ENCODE results near the gene SHC4. TPM values are rescaled to one million over a fixed set of nuclear protein-coding genes. Genes with fewer than 3 reads are reported as not detected.

SHC4 gene
- total RNA-seq, 1 donor: 0.72 TPM

DNA sequence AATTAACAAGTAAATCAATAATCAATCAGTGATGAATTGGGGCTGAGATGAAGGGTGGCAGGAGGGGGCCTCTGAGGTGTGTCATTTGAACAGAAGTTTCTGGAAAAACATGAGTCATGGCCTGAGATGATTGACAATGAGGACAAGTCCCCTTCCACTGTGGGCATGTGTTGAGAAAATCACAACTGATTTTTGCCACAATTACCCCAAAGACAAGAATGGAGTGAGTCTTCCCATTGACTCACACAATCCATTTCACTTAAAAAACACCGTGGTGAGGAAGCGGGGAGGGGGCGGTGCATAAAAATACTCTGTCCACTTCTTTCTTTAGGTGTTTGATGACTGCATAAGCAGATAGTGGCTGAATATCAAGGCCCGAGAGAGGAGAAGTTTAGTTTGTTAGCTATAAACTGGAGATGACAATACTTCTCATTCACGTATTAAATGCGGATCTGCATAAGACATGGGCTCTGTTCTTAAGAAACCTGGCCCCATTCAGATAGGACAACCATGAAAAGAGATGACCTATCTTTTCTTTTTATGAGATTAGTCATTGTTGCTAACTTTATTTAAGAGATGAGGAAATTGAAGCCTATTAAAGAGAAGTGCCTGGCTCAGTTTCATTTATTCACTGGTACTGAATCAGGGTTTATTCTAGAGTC is 34.7 kb downstream of the SHC4 start:
- H2AFZ ChIP-seq (ENCODE audit: low read length): peak overlapping the region; percentile 70
- no peaks in the 10 kb centered on the region for H4K20me1 ChIP-seq (ENCODE audit: insufficient read depth, low read length)
- peaks cover 25% of the 10 kb centered on the region for H3K4me1 ChIP-seq (ENCODE audit: insufficient read depth, low read length)
- no peaks in the 10 kb centered on the region for H3K79me2 ChIP-seq (ENCODE audit: insufficient read depth, low read length)
- peak overlapping the region; percentile 23 for H3K4me3 ChIP-seq (ENCODE audit: insufficient read depth, low read length)
- no peaks in the 10 kb centered on the region for H3K27me3 ChIP-seq (ENCODE audit: insufficient read depth, low read length)
- H3K27ac ChIP-seq (ENCODE audit: low read depth, low read length): peak overlapping the region; percentile 75
- TF ChIP-seq CTCF (IDR thresholded peaks at IDR 0.05; ENCODE audit: extremely low read depth, low read depth, low read length): no peak
- H3K4me2 ChIP-seq (ENCODE audit: insufficient read depth, low read length): peak overlapping the region; percentile 73
- no peaks in the 10 kb centered on the region for H3K9me3 ChIP-seq (ENCODE audit: low read depth, low read length)
- DNase-seq (ENCODE audit: insufficient read length, low spot score, missing footprints): no peak
- H3K36me3 ChIP-seq (ENCODE audit: insufficient read depth, low read length): no peaks in the 10 kb centered on the region

- Histone ChIP-seq H3K4me3 (ENCODE audit: insufficient read depth, low read length) (no peak overlapping the region), H2AFZ (ENCODE audit: low read length) (peak overlapping the region; percentile 9), H3K27me3 (ENCODE audit: insufficient read depth, low read length) (no peaks in the 10 kb centered on the region), H3K36me3 (ENCODE audit: insufficient read depth, low read length) (no peaks in the 10 kb centered on the region), H3K4me2 (ENCODE audit: insufficient read depth, low read length) (peak overlapping the region; percentile 19), H3K9me3 (ENCODE audit: low read depth, low read length) (no peaks in the 10 kb centered on the region), H4K20me1 (ENCODE audit: insufficient read depth, low read length) (no peaks in the 10 kb centered on the region), H3K4me1 (ENCODE audit: insufficient read depth, low read length) (peaks cover 25% of the 10 kb centered on the region), H3K79me2 (ENCODE audit: insufficient read depth, low read length) (no peaks in the 10 kb centered on the region), H3K27ac (ENCODE audit: low read depth, low read length) (peak overlapping the region; percentile 60)
- TF ChIP-seq CTCF (IDR thresholded peaks at IDR 0.05; ENCODE audit: extremely low read depth, low read depth, low read length): no peak
- DNase-seq (ENCODE audit: insufficient read length, low spot score, missing footprints): peak; percentile 75
Observed at GRCh38 chr15:48925714-48926223, 38.0 kb downstream of the SHC4 start.

- Histone ChIP-seq H3K79me2 (ENCODE audit: insufficient read depth, low read length) (no peaks in the 10 kb centered on the region), H2AFZ (ENCODE audit: low read length) (no peak overlapping the region), H3K4me1 (ENCODE audit: insufficient read depth, low read length) (peaks cover 24% of the 10 kb centered on the region), H4K20me1 (ENCODE audit: insufficient read depth, low read length) (no peaks in the 10 kb centered on the region), H3K27me3 (ENCODE audit: insufficient read depth, low read length) (no peaks in the 10 kb centered on the region), H3K36me3 (ENCODE audit: insufficient read depth, low read length) (no peaks in the 10 kb centered on the region), H3K27ac (ENCODE audit: low read depth, low read length) (no peak overlapping the region), H3K4me3 (ENCODE audit: insufficient read depth, low read length) (no peak overlapping the region), H3K4me2 (ENCODE audit: insufficient read depth, low read length) (no peak overlapping the region), H3K9me3 (ENCODE audit: low read depth, low read length) (no peaks in the 10 kb centered on the region)
- TF ChIP-seq CTCF (IDR thresholded peaks at IDR 0.05; ENCODE audit: extremely low read depth, low read depth, low read length): no peak
- no peak for DNase-seq (ENCODE audit: insufficient read length, low spot score, missing footprints)
Observed at GRCh38 chr15:48924528-48925393, 39.0 kb downstream of the SHC4 start.

GRCh38 chr15:48922046-48922445 is 41.7 kb downstream of the SHC4 start:
- Histone ChIP-seq H3K36me3 (ENCODE audit: insufficient read depth, low read length) (no peaks in the 10 kb centered on the region), H2AFZ (ENCODE audit: low read length) (no peak overlapping the region), H3K4me2 (ENCODE audit: insufficient read depth, low read length) (no peak overlapping the region), H3K79me2 (ENCODE audit: insufficient read depth, low read length) (no peaks in the 10 kb centered on the region), H3K4me3 (ENCODE audit: insufficient read depth, low read length) (no peak overlapping the region), H3K9me3 (ENCODE audit: low read depth, low read length) (no peaks in the 10 kb centered on the region), H3K27ac (ENCODE audit: low read depth, low read length) (no peak overlapping the region), H3K4me1 (ENCODE audit: insufficient read depth, low read length) (peaks cover 10% of the 10 kb centered on the region), H4K20me1 (ENCODE audit: insufficient read depth, low read length) (no peaks in the 10 kb centered on the region), H3K27me3 (ENCODE audit: insufficient read depth, low read length) (no peaks in the 10 kb centered on the region)
- no peak for TF ChIP-seq CTCF (IDR thresholded peaks at IDR 0.05; ENCODE audit: extremely low read depth, low read depth, low read length)
- DNase-seq (ENCODE audit: insufficient read length, low spot score, missing footprints): no peak

Measured in osteoblast (primary cell).